Breast epithelium (tissue), 3 donors: ENCODE data around the gene CDX1.

ENCODE experiments used
- POLR2A ChIP-seq: fragments of 450-650 bp; IDR thresholded peaks from one replicate; pipeline ENCODE4 v1.6.1; 2016; ENCODE audit warnings: antibody characterized with exemption, mild to moderate bottlenecking, moderate library complexity
- TF ChIP-seq, protein P1 (sequence below), 3 donors: fragments of 450-650 bp; IDR thresholded peaks; one replicate each; pipeline ENCODE4 v1.5.1; 2016 to 2017; ENCODE audit warnings: antibody characterized with exemption in 3 of 3, mild to moderate bottlenecking in 3 of 3, moderate library complexity in 3 of 3

DNA sequence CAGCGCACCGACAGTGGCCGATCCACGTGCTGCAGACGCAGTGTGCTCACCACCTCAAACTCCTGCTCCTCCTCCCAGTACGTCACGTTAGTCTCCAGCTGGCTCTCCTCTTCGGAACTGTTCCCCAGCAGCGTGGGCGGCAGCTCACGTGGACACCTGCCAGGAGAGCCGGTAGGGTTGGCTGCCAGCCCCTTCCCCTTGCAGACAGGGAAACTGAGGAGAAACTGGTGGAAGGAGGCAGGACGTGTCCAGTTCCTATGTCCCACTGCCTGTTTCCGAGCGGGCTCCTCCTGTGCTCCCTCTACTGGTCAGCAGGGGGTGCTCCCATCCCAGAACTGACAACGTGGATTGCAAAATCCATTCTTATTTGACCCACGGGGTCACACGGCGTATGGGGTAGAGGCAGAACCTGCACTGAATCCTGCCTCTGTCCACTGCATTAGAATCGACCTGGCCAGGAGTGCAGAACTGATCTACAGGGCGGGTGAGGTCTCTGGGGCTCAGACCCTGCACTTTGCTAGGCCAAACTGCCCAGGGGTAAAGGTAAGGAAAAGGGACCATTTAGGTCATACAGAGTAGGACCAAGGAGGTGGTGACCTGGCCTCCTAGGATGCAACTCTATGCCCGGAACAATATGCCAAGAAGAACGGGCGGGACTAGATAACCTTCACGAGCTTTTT is 36.6 kb upstream of the CDX1 start:
- no peak for TF ChIP-seq POLR2A
- TF ChIP-seq, protein P1, sequence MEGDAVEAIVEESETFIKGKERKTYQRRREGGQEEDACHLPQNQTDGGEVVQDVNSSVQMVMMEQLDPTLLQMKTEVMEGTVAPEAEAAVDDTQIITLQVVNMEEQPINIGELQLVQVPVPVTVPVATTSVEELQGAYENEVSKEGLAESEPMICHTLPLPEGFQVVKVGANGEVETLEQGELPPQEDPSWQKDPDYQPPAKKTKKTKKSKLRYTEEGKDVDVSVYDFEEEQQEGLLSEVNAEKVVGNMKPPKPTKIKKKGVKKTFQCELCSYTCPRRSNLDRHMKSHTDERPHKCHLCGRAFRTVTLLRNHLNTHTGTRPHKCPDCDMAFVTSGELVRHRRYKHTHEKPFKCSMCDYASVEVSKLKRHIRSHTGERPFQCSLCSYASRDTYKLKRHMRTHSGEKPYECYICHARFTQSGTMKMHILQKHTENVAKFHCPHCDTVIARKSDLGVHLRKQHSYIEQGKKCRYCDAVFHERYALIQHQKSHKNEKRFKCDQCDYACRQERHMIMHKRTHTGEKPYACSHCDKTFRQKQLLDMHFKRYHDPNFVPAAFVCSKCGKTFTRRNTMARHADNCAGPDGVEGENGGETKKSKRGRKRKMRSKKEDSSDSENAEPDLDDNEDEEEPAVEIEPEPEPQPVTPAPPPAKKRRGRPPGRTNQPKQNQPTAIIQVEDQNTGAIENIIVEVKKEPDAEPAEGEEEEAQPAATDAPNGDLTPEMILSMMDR (IDR thresholded peaks at IDR 0.05) = peak; percentile 75 to 92 (median 90)
